Neural progenitor cell (in vitro differentiated cells): ENCODE measurements around the gene TMEM132E.

Experiments
- EZH2 ChIP-seq: fragments of 200-600 bp; sonication (generic); IDR thresholded peaks from 2 replicates; pipeline ENCODE4 v1.6.1; 2017; ENCODE audit warnings: antibody characterized with exemption, mild to moderate bottlenecking, moderate library complexity
- EZH2phosphoT487 ChIP-seq: fragments of 200-600 bp; sonication (generic); IDR thresholded peaks from 2 replicates; pipeline ENCODE4 v1.6.1; 2017; ENCODE audit warnings: antibody characterized with exemption
- TF ChIP-seq, protein P1 (sequence below): fragments of 200-600 bp; sonication (generic); IDR thresholded peaks from 2 replicates; pipeline ENCODE4 v1.5.1; 2017; ENCODE audit warnings: antibody characterized with exemption, mild to moderate bottlenecking

DNA sequence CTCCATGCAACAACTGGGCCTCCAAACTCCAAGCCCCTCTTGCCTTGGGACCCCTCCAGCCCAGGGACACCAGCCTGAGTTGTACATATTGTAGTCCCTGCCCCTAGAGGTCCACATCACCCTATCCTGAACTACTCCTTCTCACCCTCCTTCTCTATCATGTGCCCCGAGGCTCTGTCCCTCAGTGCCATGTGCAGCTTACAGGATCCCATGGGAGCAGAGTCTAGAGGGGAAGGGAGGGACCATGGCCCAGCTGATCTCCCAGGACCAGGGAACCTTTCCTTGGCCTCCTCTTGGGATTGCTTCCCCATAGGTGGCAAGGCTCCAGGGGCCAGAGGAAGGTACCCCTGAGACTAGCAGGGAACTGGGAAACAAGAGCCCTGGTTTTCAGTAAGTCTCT lies 35.3 kb downstream of the TMEM132E start:
- TF ChIP-seq EZH2 (no peak), EZH2phosphoT487 (no peak)
- TF ChIP-seq, protein P1, sequence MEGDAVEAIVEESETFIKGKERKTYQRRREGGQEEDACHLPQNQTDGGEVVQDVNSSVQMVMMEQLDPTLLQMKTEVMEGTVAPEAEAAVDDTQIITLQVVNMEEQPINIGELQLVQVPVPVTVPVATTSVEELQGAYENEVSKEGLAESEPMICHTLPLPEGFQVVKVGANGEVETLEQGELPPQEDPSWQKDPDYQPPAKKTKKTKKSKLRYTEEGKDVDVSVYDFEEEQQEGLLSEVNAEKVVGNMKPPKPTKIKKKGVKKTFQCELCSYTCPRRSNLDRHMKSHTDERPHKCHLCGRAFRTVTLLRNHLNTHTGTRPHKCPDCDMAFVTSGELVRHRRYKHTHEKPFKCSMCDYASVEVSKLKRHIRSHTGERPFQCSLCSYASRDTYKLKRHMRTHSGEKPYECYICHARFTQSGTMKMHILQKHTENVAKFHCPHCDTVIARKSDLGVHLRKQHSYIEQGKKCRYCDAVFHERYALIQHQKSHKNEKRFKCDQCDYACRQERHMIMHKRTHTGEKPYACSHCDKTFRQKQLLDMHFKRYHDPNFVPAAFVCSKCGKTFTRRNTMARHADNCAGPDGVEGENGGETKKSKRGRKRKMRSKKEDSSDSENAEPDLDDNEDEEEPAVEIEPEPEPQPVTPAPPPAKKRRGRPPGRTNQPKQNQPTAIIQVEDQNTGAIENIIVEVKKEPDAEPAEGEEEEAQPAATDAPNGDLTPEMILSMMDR: no peak
